HepG2 (cell line): ENCODE data around the gene CNR2. TPM values are rescaled to one million over a fixed set of nuclear protein-coding genes. Genes with fewer than 3 reads are reported as not detected.

Experiments
- EED ChIP-seq: sonication (generic); formaldehyde crosslinking; IDR thresholded peaks from 2 replicates; pipeline ENCODE4 v1.5.0; 2020; ENCODE audit warnings: mild to moderate bottlenecking, missing genetic modification reagents
- EHMT2 ChIP-seq: fragments of 200-600 bp; sonication (generic); IDR thresholded peaks from 2 replicates; pipeline ENCODE4 v1.7.0; 2017; ENCODE audit warnings: antibody characterized with exemption, low read depth, low read length, borderline replicate concordance
- GATAD2A ChIP-seq: IDR thresholded peaks from 2 replicates; pipeline ENCODE4 v1.6.1; 2016
- GTF2F1 ChIP-seq: fragments of 150-350 bp; IDR thresholded peaks from 2 replicates; pipeline ENCODE4 v1.6.1; 2014; ENCODE audit warnings: low read length
- HES4 ChIP-seq: sonication (generic); formaldehyde crosslinking; IDR thresholded peaks from 2 replicates; pipeline ENCODE4 v1.9.0; 2021; ENCODE audit warnings: mild to moderate bottlenecking, missing genetic modification reagents, borderline replicate concordance
- MEF2D ChIP-seq: sonication (generic); formaldehyde crosslinking; IDR thresholded peaks from 2 replicates; pipeline ENCODE4 v1.5.1; 2020; ENCODE audit warnings: mild to moderate bottlenecking, missing genetic modification reagents
- NAIF1 ChIP-seq: sonication (generic); formaldehyde crosslinking; IDR thresholded peaks from 2 replicates; pipeline ENCODE4 v1.5.0; 2020; ENCODE audit warnings: mild to moderate bottlenecking, missing genetic modification reagents, borderline replicate concordance
- NCOA2 ChIP-seq: sonication (generic); formaldehyde crosslinking; IDR thresholded peaks from 2 replicates; pipeline ENCODE4 v1.8.0; 2022; ENCODE audit warnings: inconsistent platforms
- NFYC ChIP-seq: IDR thresholded peaks from 2 replicates; pipeline ENCODE4 v1.6.1; 2016; ENCODE audit warnings: missing genetic modification reagents, missing compliant biosample characterization
- RARA ChIP-seq: IDR thresholded peaks from 2 replicates; pipeline ENCODE4 v1.6.1; 2016; ENCODE audit warnings: missing genetic modification reagents, missing compliant biosample characterization
- SALL1 ChIP-seq: sonication (generic); formaldehyde crosslinking; IDR thresholded peaks from 2 replicates; pipeline ENCODE4 v1.8.0; 2022; ENCODE audit warnings: mild to moderate bottlenecking, missing genetic modification reagents
- SIN3A ChIP-seq: IDR thresholded peaks from 2 replicates; pipeline ENCODE4 v1.6.1; 2011; ENCODE audit warnings: low read depth, mild to moderate bottlenecking, control low read depth, low read length, borderline replicate concordance
- SMYD3 ChIP-seq: sonication (generic); formaldehyde crosslinking; IDR thresholded peaks from 2 replicates; pipeline ENCODE4 v1.8.1; 2023; ENCODE audit warnings: mild to moderate bottlenecking, missing genetic modification reagents
- SP1 ChIP-seq, 2 experiments: fragments of 450-650 bp in 1 of 2; sonication (generic) in 1 of 2; formaldehyde crosslinking in 1 of 2; IDR thresholded peaks; 2 replicates each; pipeline versions ENCODE4 v1.4.0 to v1.6.1; 2016 to 2020; ENCODE audit warnings: missing genetic modification reagents in 1 of 2
- ZFP90 ChIP-seq: sonication (generic); formaldehyde crosslinking; IDR thresholded peaks from 2 replicates; pipeline ENCODE4 v1.8.0; 2022; ENCODE audit warnings: missing genetic modification reagents, mild to moderate bottlenecking, inconsistent platforms, borderline replicate concordance
- ZKSCAN5 ChIP-seq: sonication (generic); formaldehyde crosslinking; IDR thresholded peaks from 2 replicates; pipeline ENCODE4 v1.5.1; 2020; ENCODE audit warnings: mild to moderate bottlenecking, missing genetic modification reagents
- ZNF235 ChIP-seq: sonication (generic); formaldehyde crosslinking; IDR thresholded peaks from 2 replicates; pipeline ENCODE4 v1.8.1; 2023; ENCODE audit warnings: mild to moderate bottlenecking, missing genetic modification reagents, borderline replicate concordance
- ZNF724P ChIP-seq: sonication (generic); formaldehyde crosslinking; IDR thresholded peaks from 2 replicates; pipeline ENCODE4 v1.8.0; 2022; ENCODE audit warnings: missing genetic modification reagents, borderline replicate concordance
- ZNF746 ChIP-seq: sonication (generic); formaldehyde crosslinking; IDR thresholded peaks from 2 replicates; pipeline ENCODE4 v1.8.0; 2022; ENCODE audit warnings: mild to moderate bottlenecking, missing genetic modification reagents
- polyA plus RNA-seq, 8 experiments: library from polyadenylated mRNA; depleted of rRNA in 3 of 8; stranded (reverse) in 7 of 8; unstranded in 1 of 8; fragments of >200 nt; fragmentation: Illumina TruSeq in 4 of 8; extraction: Trizol in 4 of 8; gene quantifications; 2 replicates each; pipeline versions ENCODE4 v1.2.1 to v1.2.3, GENCODE V29; 2011 to 2016; ENCODE audit warnings: low read depth in 4 of 8, missing spikeins in 1 of 8, mixed read lengths in 1 of 8; ENCODE audit not compliant: insufficient read depth in 1 of 8
- total RNA-seq, 5 experiments: library from RNA; depleted of rRNA; stranded (reverse); fragments of >200 nt; fragmentation: Illumina TruSeq; extraction: Trizol; gene quantifications; 2 replicates each; pipeline ENCODE4 v1.2.3, GENCODE V29; 2016; ENCODE audit warnings: low read depth in 1 of 5
- TF ChIP-seq, protein P1 (sequence below): sonication (generic); formaldehyde crosslinking; IDR thresholded peaks from 2 replicates; pipeline ENCODE4 v1.5.0; 2020; ENCODE audit warnings: mild to moderate bottlenecking, missing genetic modification reagents
- TF ChIP-seq, protein P2 (sequence below): IDR thresholded peaks from 2 replicates; pipeline ENCODE4 v1.6.1; 2012; ENCODE audit warnings: inconsistent platforms
- TF ChIP-seq, protein P3 (sequence below): sonication (generic); formaldehyde crosslinking; IDR thresholded peaks from 2 replicates; pipeline ENCODE4 v1.4.0; 2020; ENCODE audit warnings: missing genetic modification reagents
- TF ChIP-seq, protein P4 (sequence below): sonication (generic); formaldehyde crosslinking; IDR thresholded peaks from 2 replicates; pipeline ENCODE4 v1.9.0; 2021; ENCODE audit warnings: missing genetic modification reagents, mild to moderate bottlenecking, borderline replicate concordance
- TF ChIP-seq, protein P5 (sequence below): fragments of 450-650 bp; IDR thresholded peaks from 2 replicates; pipeline ENCODE4 v1.6.1; 2016

The CNR2 gene
- total and polyA plus RNA-seq, 2 of the 13 experiments (the other 11 are each of a cell fraction or from before 2014, with no cell fraction given): not detected

DNA sequence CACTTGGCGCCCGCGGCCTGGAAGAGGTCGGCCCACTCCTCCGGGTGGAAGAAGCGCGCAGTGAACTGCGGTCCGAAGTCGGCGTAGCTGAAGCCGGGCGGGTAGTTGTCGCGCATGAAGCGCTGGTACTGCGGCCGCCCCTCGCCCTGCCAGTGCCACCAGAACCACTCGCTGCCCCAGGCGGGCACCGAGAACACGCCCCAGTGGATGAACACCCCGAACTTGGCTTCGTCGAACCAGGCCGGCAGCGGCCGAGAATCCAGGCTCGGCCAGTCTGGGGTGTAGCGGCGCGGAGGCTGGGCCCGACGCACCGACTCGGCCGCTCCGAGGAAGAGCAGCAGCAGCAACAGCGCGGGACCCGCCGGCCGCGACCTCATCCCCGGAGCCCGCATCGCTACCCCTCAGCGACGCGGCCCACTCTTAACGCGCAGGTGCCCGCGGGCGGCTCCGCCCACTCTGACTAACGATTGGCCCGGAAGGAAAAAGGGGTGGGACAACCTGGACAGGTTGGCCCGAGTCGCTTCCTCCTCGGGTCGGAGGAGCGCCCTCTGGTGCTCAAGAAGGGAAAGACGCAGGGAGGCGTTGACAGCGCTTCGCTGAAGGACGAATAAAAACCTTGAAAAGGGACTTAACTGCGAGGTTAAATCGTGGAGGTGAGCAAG is 45.1 kb downstream of the CNR2 start, which contains the start of gene FUCA1 (continued):
- TF ChIP-seq ZNF235 (peak; percentile 42; the same call in 1 of the 2 replicates), SMYD3 (no peak; the same call in 1 of the 2 replicates), GATAD2A (CRISPR knock-in tag) (no peak; the same call in 1 of the 2 replicates), NCOA2 (CRISPR knock-in tag) (no peak), SIN3A (no peak), NAIF1 (CRISPR knock-in tag) (0 out of 2 replicates have a peak, but pooled peaks have one; percentile 33), GTF2F1 (no peak), ZNF746 (CRISPR knock-in tag) (no peak), MEF2D (peak; percentile 59; the same call in 1 of the 2 replicates), EED (CRISPR knock-in tag) (no peak), ZKSCAN5 (CRISPR knock-in tag) (no peak), ZNF724P (no peak), NFYC (CRISPR knock-in tag) (peak; percentile 81), RARA (CRISPR knock-in tag) (no peak), SALL1 (CRISPR knock-in tag) (peak; percentile 55), SP1 (IDR thresholded peaks at IDR 0.05) (no peak), SP1 (CRISPR knock-in tag; IDR thresholded peaks at IDR 0.05) (peak; percentile 92), HES4 (CRISPR knock-in tag) (peak; percentile 68; the same call in 1 of the 2 replicates), EHMT2 (no peak), ZFP90 (CRISPR knock-in tag) (no peak)
- TF ChIP-seq, protein P1, sequence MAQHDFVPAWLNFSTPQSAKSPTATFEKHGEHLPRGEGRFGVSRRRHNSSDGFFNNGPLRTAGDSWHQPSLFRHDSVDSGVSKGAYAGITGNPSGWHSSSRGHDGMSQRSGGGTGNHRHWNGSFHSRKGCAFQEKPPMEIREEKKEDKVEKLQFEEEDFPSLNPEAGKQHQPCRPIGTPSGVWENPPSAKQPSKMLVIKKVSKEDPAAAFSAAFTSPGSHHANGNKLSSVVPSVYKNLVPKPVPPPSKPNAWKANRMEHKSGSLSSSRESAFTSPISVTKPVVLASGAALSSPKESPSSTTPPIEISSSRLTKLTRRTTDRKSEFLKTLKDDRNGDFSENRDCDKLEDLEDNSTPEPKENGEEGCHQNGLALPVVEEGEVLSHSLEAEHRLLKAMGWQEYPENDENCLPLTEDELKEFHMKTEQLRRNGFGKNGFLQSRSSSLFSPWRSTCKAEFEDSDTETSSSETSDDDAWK (CRISPR knock-in tag): no peak
- TF ChIP-seq, protein P2, sequence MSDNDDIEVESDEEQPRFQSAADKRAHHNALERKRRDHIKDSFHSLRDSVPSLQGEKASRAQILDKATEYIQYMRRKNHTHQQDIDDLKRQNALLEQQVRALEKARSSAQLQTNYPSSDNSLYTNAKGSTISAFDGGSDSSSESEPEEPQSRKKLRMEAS: peak; percentile 52; the same call in 1 of the 2 replicates
- TF ChIP-seq, protein P3, sequence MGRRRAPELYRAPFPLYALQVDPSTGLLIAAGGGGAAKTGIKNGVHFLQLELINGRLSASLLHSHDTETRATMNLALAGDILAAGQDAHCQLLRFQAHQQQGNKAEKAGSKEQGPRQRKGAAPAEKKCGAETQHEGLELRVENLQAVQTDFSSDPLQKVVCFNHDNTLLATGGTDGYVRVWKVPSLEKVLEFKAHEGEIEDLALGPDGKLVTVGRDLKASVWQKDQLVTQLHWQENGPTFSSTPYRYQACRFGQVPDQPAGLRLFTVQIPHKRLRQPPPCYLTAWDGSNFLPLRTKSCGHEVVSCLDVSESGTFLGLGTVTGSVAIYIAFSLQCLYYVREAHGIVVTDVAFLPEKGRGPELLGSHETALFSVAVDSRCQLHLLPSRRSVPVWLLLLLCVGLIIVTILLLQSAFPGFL (CRISPR knock-in tag): no peak
- TF ChIP-seq, protein P4, sequence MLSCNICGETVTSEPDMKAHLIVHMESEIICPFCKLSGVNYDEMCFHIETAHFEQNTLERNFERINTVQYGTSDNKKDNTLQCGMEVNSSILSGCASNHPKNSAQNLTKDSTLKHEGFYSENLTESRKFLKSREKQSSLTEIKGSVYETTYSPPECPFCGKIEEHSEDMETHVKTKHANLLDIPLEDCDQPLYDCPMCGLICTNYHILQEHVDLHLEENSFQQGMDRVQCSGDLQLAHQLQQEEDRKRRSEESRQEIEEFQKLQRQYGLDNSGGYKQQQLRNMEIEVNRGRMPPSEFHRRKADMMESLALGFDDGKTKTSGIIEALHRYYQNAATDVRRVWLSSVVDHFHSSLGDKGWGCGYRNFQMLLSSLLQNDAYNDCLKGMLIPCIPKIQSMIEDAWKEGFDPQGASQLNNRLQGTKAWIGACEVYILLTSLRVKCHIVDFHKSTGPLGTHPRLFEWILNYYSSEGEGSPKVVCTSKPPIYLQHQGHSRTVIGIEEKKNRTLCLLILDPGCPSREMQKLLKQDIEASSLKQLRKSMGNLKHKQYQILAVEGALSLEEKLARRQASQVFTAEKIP (CRISPR knock-in tag): no peak
- TF ChIP-seq, protein P5, sequence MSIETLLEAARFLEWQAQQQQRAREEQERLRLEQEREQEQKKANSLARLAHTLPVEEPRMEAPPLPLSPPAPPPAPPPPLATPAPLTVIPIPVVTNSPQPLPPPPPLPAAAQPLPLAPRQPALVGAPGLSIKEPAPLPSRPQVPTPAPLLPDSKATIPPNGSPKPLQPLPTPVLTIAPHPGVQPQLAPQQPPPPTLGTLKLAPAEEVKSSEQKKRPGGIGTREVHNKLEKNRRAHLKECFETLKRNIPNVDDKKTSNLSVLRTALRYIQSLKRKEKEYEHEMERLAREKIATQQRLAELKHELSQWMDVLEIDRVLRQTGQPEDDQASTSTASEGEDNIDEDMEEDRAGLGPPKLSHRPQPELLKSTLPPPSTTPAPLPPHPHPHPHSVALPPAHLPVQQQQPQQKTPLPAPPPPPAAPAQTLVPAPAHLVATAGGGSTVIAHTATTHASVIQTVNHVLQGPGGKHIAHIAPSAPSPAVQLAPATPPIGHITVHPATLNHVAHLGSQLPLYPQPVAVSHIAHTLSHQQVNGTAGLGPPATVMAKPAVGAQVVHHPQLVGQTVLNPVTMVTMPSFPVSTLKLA: no peak
